HCT116 (cell line): ENCODE results near the gene ARHGAP28. TPM values are rescaled to one million over a fixed set of nuclear protein-coding genes. Genes with fewer than 3 reads are reported as not detected.

Experiments
- ATAC-seq: fragments of 200-7000 bp; cut with Tn5 transposase; 2 replicates; pipeline ENCODE4 v1.9.1; 2020; ENCODE audit warnings: mild to moderate bottlenecking, moderate library complexity
- BruUV-seq: library from RNA; stranded (reverse); fragments of 400-500 nt; replicated peaks from 2 replicates; lab custom pipeline; 2021; lab: Mats Ljungman, UMichigan
- CTCF ChIA-PET: fragments of 300-600 bp; sonication (Branson Sonifier 250); formaldehyde crosslinking; loops from one replicate; lab custom pipeline; 2021; ENCODE audit warnings: antibody characterized with exemption; lab: Charles Lee
- POLR2A ChIA-PET: fragments of 300-600, 350-600 bp; sonication (Branson Sonifier 250); formaldehyde crosslinking; loops from one replicate; lab custom pipeline; 2021; ENCODE audit warnings: antibody characterized with exemption; lab: Charles Lee
- RAD21 ChIA-PET, 2 experiments: fragments of 300-600 bp; sonication (Branson Sonifier 250); formaldehyde crosslinking; loops; one replicate each; lab custom pipeline; 2023; ENCODE audit warnings: low total read pairs in 2 of 2; ENCODE audit not compliant: uncharacterized antibody in 2 of 2, unreplicated experiment in 2 of 2, low non-redundant PET in 1 of 2; lab: Charles Lee
- DNase-seq: peaks from one replicate; pipeline ENCODE4 v3.0.0-alpha.2; 2010; ENCODE audit warnings: low read depth, low spot score
- H2AFZ ChIP-seq: fragments of 200-600 bp; shearing (Covaris generic), sonication (generic); 2 replicates; pipeline ENCODE4 v1.6.1; 2017; ENCODE audit warnings: low read depth, mixed run types, mixed read lengths, antibody characterized with exemption, low read length; ENCODE audit not compliant: poor library complexity, severe bottlenecking
- H3K27ac ChIP-seq: 2 replicates; pipeline ENCODE4 v1.5.1; 2012; ENCODE audit warnings: low read depth, low read length
- H3K27me3 ChIP-seq: fragments of 200-600 bp; sonication (generic); 2 replicates; pipeline ENCODE4 v1.6.1; 2016; ENCODE audit warnings: mixed run types, low read length, mixed read lengths; ENCODE audit not compliant: insufficient read depth
- H3K36me3 ChIP-seq, 2 experiments: fragments of 200-500 bp in 1 of 2; fragments of 200-600 bp in 1 of 2; sonication (Bioruptor generic) in 1 of 2; sonication (generic) in 1 of 2; 2 replicates each; pipeline versions ENCODE4 v1.5.1 to v1.6.1; 2014 to 2016; ENCODE audit warnings: low read length in 2 of 2, inconsistent platforms in 1 of 2, mixed read lengths in 1 of 2, mixed run types in 1 of 2; ENCODE audit not compliant: insufficient read depth in 2 of 2, control insufficient read depth in 1 of 2
- H3K4me1 ChIP-seq, 2 experiments: fragments of 200-600 bp in 1 of 2; sonication (generic) in 1 of 2; 2 replicates each; pipeline versions ENCODE4 v1.5.1 to v1.6.1; 2012 to 2017; ENCODE audit warnings: low read length in 2 of 2, inconsistent platforms in 1 of 2, mild to moderate bottlenecking in 1 of 2, mixed read lengths in 1 of 2, mixed run types in 1 of 2, moderate library complexity in 1 of 2; ENCODE audit not compliant: insufficient read depth in 2 of 2, control insufficient read depth in 1 of 2
- H3K4me2 ChIP-seq: fragments of 200-600 bp; sonication (generic); 2 replicates; pipeline ENCODE4 v1.6.1; 2017; ENCODE audit warnings: mixed run types, low read length, mixed read lengths
- H3K4me3 ChIP-seq, 2 experiments: fragments of 200-600 bp in 1 of 2; sonication (generic) in 1 of 2; replicated peaks in 1 of 2; 2 replicates each; pipeline ENCODE4 v1.5.1; 2011 to 2016; ENCODE audit warnings: low read length in 2 of 2, control low read depth in 1 of 2, low read depth in 1 of 2, mild to moderate bottlenecking in 1 of 2, mixed read lengths in 1 of 2, mixed run types in 1 of 2
- H3K79me2 ChIP-seq: fragments of 200-600 bp; sonication (generic); 2 replicates; pipeline ENCODE4 v1.6.1; 2017; ENCODE audit warnings: mild to moderate bottlenecking, mixed run types, low read length, moderate library complexity, mixed read lengths; ENCODE audit not compliant: insufficient read depth
- H3K9ac ChIP-seq: fragments of 200-600 bp; sonication (generic); 2 replicates; pipeline ENCODE4 v1.6.1; 2016; ENCODE audit warnings: low read length, mixed read lengths
- H3K9me2 ChIP-seq: fragments of 200-600 bp; sonication (generic), shearing (Covaris generic); 2 replicates; pipeline ENCODE4 v1.6.1; 2017; ENCODE audit warnings: mixed run types, mild to moderate bottlenecking, moderate library complexity; ENCODE audit not compliant: insufficient read depth
- H3K9me3 ChIP-seq, 2 experiments: fragments of 200-500 bp in 1 of 2; fragments of 200-600 bp in 1 of 2; sonication (Bioruptor generic) in 1 of 2; sonication (generic) in 1 of 2; 2 replicates each; pipeline ENCODE4 v1.6.1; 2014 to 2017; ENCODE audit warnings: low read length in 2 of 2, mixed read lengths in 2 of 2, inconsistent platforms in 1 of 2, low read depth in 1 of 2, mild to moderate bottlenecking in 1 of 2, mixed run types in 1 of 2, moderate library complexity in 1 of 2; ENCODE audit not compliant: control insufficient read depth in 1 of 2, insufficient read depth in 1 of 2
- H4K20me1 ChIP-seq: fragments of 200-600 bp; sonication (generic), shearing (Covaris generic); 2 replicates; pipeline ENCODE4 v1.6.1; 2017; ENCODE audit warnings: mixed run types, mild to moderate bottlenecking, moderate library complexity; ENCODE audit not compliant: insufficient read depth
- ATF3 ChIP-seq: IDR thresholded peaks from 2 replicates; pipeline ENCODE4 v1.6.1; 2012
- CBX3 ChIP-seq: IDR thresholded peaks from 2 replicates; pipeline ENCODE4 v1.6.1; 2012; ENCODE audit warnings: low read depth
- CEBPB ChIP-seq: IDR thresholded peaks from 2 replicates; pipeline ENCODE4 v1.6.1; 2012; ENCODE audit warnings: low read depth
- EGR1 ChIP-seq: IDR thresholded peaks from 2 replicates; pipeline ENCODE4 v1.6.1; 2012; ENCODE audit warnings: low read depth
- ELF1 ChIP-seq: IDR thresholded peaks from 2 replicates; pipeline ENCODE4 v1.6.1; 2012; ENCODE audit warnings: low read depth, borderline replicate concordance
- FOSL1 ChIP-seq: IDR thresholded peaks from 2 replicates; pipeline ENCODE4 v1.6.1; 2012; ENCODE audit warnings: low read depth
- JUND ChIP-seq: IDR thresholded peaks from 2 replicates; pipeline ENCODE4 v1.6.1; 2012
- POLR2AphosphoS5 ChIP-seq: IDR thresholded peaks from 2 replicates; pipeline ENCODE4 v1.6.1; 2011; ENCODE audit warnings: mild to moderate bottlenecking, low read depth, low read length, moderate library complexity
- RAD21 ChIP-seq: IDR thresholded peaks from 2 replicates; pipeline ENCODE4 v1.6.1; 2012; ENCODE audit warnings: low read depth, mild to moderate bottlenecking
- SIN3A ChIP-seq: IDR thresholded peaks from 2 replicates; pipeline ENCODE4 v1.6.1; 2012; ENCODE audit warnings: low read depth
- SRF ChIP-seq: IDR thresholded peaks from 2 replicates; pipeline ENCODE4 v1.6.1; 2012; ENCODE audit warnings: low read depth
- ZFX ChIP-seq: fragments of 450-650 bp; IDR thresholded peaks from 2 replicates; pipeline ENCODE4 v1.6.1; 2017
- intact Hi-C: fragments of 100-400 bp; cut with micrococcal nuclease; formaldehyde crosslinking; loops from 2 replicates; pipeline ENCODE4 v1.10.0; 2022
- total RNA-seq: library from RNA; stranded (reverse); gene quantifications from one replicate; pipeline ENCODE4 v1.2.1, GENCODE V29; 2021; ENCODE audit not compliant: unreplicated experiment
- TF ChIP-seq, protein P1 (sequence below): IDR thresholded peaks from 2 replicates; pipeline ENCODE4 v1.6.1; 2012
- TF ChIP-seq, protein P2 (sequence below), 3 experiments: fragments of 200-600 bp in 1 of 3; sonication (generic) in 1 of 3; IDR thresholded peaks in 2 of 3; conservative IDR thresholded peaks in 1 of 3; 2 replicates each; pipeline ENCODE4 v1.5.1; 2012 to 2017; ENCODE audit warnings: low read depth in 2 of 3, low read length in 2 of 3, antibody characterized with exemption in 1 of 3, borderline replicate concordance in 1 of 3, control low read depth in 1 of 3, mild to moderate bottlenecking in 1 of 3, mixed read lengths in 1 of 3, mixed run types in 1 of 3, moderate library complexity in 1 of 3; ENCODE audit not compliant: insufficient read depth in 1 of 3

The ARHGAP28 gene
- total RNA-seq, 1 experiment from 2014 or later: not detected

DNA sequence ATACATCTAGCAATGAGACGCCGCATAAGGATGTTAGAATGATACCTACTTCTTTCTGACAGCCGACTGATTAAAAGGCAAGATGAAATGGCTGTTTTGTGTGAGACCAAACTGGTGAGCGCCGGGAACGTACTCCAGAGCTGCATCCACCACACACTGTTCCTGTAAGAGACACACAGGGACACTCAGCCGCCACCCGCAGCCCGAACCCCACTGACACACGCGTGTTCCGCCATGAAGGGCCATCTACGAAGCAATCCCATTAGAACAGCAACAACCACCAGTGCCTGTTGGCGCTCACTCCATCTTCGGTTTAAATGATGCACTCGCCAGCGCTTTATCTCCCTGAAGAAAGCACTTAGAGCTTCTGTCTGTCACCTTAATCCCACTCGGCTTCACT lies 225.8 kb downstream of the ARHGAP28 start:
- intact Hi-C loops: no loop called here
- H3K4me3 ChIP-seq: no peak overlapping the region
- CTCF ChIA-PET: no interaction called here
- H2AFZ ChIP-seq: no peak overlapping the region
- TF ChIP-seq EGR1 (no peak), FOSL1 (no peak), CBX3 (no peak), POLR2AphosphoS5 (no peak), ZFX (no peak), RAD21 (no peak), JUND (no peak), CEBPB (no peak), ELF1 (no peak), SRF (no peak), ATF3 (no peak), SIN3A (no peak)
- TF ChIP-seq, protein P1, sequence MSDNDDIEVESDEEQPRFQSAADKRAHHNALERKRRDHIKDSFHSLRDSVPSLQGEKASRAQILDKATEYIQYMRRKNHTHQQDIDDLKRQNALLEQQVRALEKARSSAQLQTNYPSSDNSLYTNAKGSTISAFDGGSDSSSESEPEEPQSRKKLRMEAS: no peak
- TF ChIP-seq, protein P2, sequence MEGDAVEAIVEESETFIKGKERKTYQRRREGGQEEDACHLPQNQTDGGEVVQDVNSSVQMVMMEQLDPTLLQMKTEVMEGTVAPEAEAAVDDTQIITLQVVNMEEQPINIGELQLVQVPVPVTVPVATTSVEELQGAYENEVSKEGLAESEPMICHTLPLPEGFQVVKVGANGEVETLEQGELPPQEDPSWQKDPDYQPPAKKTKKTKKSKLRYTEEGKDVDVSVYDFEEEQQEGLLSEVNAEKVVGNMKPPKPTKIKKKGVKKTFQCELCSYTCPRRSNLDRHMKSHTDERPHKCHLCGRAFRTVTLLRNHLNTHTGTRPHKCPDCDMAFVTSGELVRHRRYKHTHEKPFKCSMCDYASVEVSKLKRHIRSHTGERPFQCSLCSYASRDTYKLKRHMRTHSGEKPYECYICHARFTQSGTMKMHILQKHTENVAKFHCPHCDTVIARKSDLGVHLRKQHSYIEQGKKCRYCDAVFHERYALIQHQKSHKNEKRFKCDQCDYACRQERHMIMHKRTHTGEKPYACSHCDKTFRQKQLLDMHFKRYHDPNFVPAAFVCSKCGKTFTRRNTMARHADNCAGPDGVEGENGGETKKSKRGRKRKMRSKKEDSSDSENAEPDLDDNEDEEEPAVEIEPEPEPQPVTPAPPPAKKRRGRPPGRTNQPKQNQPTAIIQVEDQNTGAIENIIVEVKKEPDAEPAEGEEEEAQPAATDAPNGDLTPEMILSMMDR (IDR thresholded peaks at IDR 0.05 in 2 of 3, conservative IDR thresholded peaks at IDR 0.05 in 1 of 3; ENCODE audit: borderline replicate concordance in 1 of 3, insufficient read depth in 1 of 3, low read depth in 2 of 3, low read length in 2 of 3): no peak
- peaks cover 0 to 26% of the 10 kb centered on the region in 2 experiments; a peak in 2 of 4 replicates for H3K9me3 ChIP-seq
- H3K79me2 ChIP-seq: no peaks in the 10 kb centered on the region
- no peak overlapping the region for H3K4me2 ChIP-seq
- ATAC-seq (no peak), DNase-seq (no peak)
- H3K27me3 ChIP-seq: no peaks in the 10 kb centered on the region
- no peaks in the 10 kb centered on the region for H3K9me2 ChIP-seq
- no peak overlapping the region for H3K9ac ChIP-seq
- H3K27ac ChIP-seq: no peak overlapping the region
- POLR2A ChIA-PET: no interaction called here
- H3K4me1 ChIP-seq: no peaks in the 10 kb centered on the region
- no TSS peak for BruUV-seq
- H3K36me3 ChIP-seq: no peaks in the 10 kb centered on the region
- H4K20me1 ChIP-seq: no peaks in the 10 kb centered on the region
- RAD21 ChIA-PET: no interaction called here
